Measurements from ENCODE around the gene GUCA2A. TPM values are rescaled to one million over a fixed set of nuclear protein-coding genes. Genes with fewer than 3 reads are reported as not detected.
A peak's percentile ranks its signal among the peaks of the same experiment; 100 is the strongest.

The GUCA2A gene
- total and polyA plus RNA-seq, 2 donors from 2014 or later: not detected

GRCh38 chr1:42176902-42177519 is 12.5 kb upstream of the GUCA2A start:
- intact Hi-C loops (cut with DNase I): no loop called here
- H3K9me3 ChIP-seq (ENCODE audit: control insufficient read depth in 2 of 3, insufficient read depth in 1 of 3, low read length in 3 of 3): no peaks in the 10 kb centered on the region
- DNase-seq (peak in 2 of 5 donors; percentile 59 to 68), FAIRE-seq (no peak)
- no peak overlapping the region for H3K4me3 ChIP-seq (ENCODE audit: low read length in 3 of 3)
- H3K27ac ChIP-seq (ENCODE audit: low read depth in 2 of 2, low read length in 2 of 2): no peak overlapping the region
- no peak overlapping the region for H3K9ac ChIP-seq (ENCODE audit: low read length in 3 of 3)
- H3K4me1 ChIP-seq (ENCODE audit: control insufficient read depth in 2 of 3, insufficient read depth in 2 of 3, low read depth in 1 of 3, low read length in 3 of 3): peaks cover 0 to 8% (median 2%) of the 10 kb centered on the region in 3 donors
- no peaks in the 10 kb centered on the region for H3K27me3 ChIP-seq (ENCODE audit: control insufficient read depth, insufficient read depth, low read length)
- H3K36me3 ChIP-seq (ENCODE audit: control insufficient read depth in 2 of 3, insufficient read depth in 3 of 3, low read length in 3 of 3): peaks cover 0 to 2% (median 0%) of the 10 kb centered on the region in 3 donors
- peak; percentile 67 for TF ChIP-seq CTCF (IDR thresholded peaks at IDR 0.05; ENCODE audit: borderline replicate concordance, extremely low read depth, insufficient read depth)

GRCh38 chr1:42175314-42176054 is 10.9 kb upstream of the GUCA2A start:
- no peak for TF ChIP-seq CTCF (IDR thresholded peaks at IDR 0.05; ENCODE audit: borderline replicate concordance, extremely low read depth, insufficient read depth)
- FAIRE-seq: no peak

GRCh38 chr1:42173961-42174735 is 9.6 kb upstream of the GUCA2A start:
- FAIRE-seq: no peak
- Histone ChIP-seq H3K9ac (ENCODE audit: low read length in 3 of 3) (no peak overlapping the region), H3K36me3 (ENCODE audit: control insufficient read depth in 2 of 3, insufficient read depth in 3 of 3, low read length in 3 of 3) (no peaks in the 10 kb centered on the region), H3K27me3 (ENCODE audit: control insufficient read depth, insufficient read depth, low read length) (no peaks in the 10 kb centered on the region), H3K9me3 (ENCODE audit: control insufficient read depth in 2 of 3, insufficient read depth in 1 of 3, low read length in 3 of 3) (no peaks in the 10 kb centered on the region), H3K4me1 (ENCODE audit: control insufficient read depth in 2 of 3, insufficient read depth in 2 of 3, low read depth in 1 of 3, low read length in 3 of 3) (peaks cover 0 to 8% (median 3%) of the 10 kb centered on the region in 3 donors), H3K27ac (ENCODE audit: low read depth in 2 of 2, low read length in 2 of 2) (no peak overlapping the region), H3K4me3 (ENCODE audit: low read length in 3 of 3) (no peak overlapping the region)
- TF ChIP-seq CTCF (IDR thresholded peaks at IDR 0.05; ENCODE audit: borderline replicate concordance, extremely low read depth, insufficient read depth): no peak
- intact Hi-C loops (cut with DNase I): no loop called here
- DNase-seq: no peak

More at GRCh38 chr1:42175314-42176054, 10.9 kb upstream of the GUCA2A start:
- no peak overlapping the region for H3K27ac ChIP-seq (ENCODE audit: low read depth in 2 of 2, low read length in 2 of 2)
- peaks cover 0 to 8% (median 3%) of the 10 kb centered on the region in 3 donors for H3K4me1 ChIP-seq (ENCODE audit: control insufficient read depth in 2 of 3, insufficient read depth in 2 of 3, low read depth in 1 of 3, low read length in 3 of 3)
- intact Hi-C loops (cut with DNase I): no loop called here
- H3K36me3 ChIP-seq (ENCODE audit: control insufficient read depth in 2 of 3, insufficient read depth in 3 of 3, low read length in 3 of 3): peaks cover 0 to 2% (median 0%) of the 10 kb centered on the region in 3 donors
- no peaks in the 10 kb centered on the region for H3K9me3 ChIP-seq (ENCODE audit: control insufficient read depth in 2 of 3, insufficient read depth in 1 of 3, low read length in 3 of 3)
- no peak for DNase-seq
- no peak overlapping the region for H3K4me3 ChIP-seq (ENCODE audit: low read length in 3 of 3)
- no peak overlapping the region for H3K9ac ChIP-seq (ENCODE audit: low read length in 3 of 3)
- no peaks in the 10 kb centered on the region for H3K27me3 ChIP-seq (ENCODE audit: control insufficient read depth, insufficient read depth, low read length)

All from kidney (tissue), 14 donors.